Islet precursor cell (in vitro differentiated cells): ENCODE data around the gene CTSW.
A peak's percentile ranks its signal among the peaks of the same experiment; 100 is the strongest.
"Not testable (repeated sequence)": the region's sequence is repeated elsewhere in the genome, so short reads cannot be mapped to it uniquely, and the experiment has no call there.

ENCODE experiments used
- DNase-seq: peaks from one replicate; pipeline ENCODE4 v3.0.0-alpha.2; 2018

CTSW gene, protein sequence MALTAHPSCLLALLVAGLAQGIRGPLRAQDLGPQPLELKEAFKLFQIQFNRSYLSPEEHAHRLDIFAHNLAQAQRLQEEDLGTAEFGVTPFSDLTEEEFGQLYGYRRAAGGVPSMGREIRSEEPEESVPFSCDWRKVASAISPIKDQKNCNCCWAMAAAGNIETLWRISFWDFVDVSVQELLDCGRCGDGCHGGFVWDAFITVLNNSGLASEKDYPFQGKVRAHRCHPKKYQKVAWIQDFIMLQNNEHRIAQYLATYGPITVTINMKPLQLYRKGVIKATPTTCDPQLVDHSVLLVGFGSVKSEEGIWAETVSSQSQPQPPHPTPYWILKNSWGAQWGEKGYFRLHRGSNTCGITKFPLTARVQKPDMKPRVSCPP

DNA sequence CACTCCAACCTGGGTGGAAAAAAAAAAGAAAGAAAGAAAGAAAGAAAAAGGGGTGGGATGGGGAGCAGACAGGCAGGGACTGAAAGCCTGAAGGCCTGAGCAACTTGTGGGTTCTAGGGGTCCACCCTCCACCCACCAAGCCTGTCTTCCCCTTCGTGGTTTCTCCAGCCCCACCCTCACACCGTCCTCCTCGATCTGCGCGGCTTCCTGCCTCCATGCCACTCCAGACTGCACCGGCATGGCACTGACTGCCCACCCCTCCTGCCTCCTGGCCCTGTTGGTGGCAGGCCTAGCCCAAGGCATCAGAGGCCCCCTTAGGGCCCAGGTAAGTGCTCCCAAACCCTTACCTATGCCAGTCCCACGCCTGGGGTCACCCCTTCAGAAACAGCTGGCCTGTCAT, at the start of gene CTSW:
Gene CTSW, plus strand, starts transcription at position 221 of the 400 bp plus-strand sequence. Its CDS starts 18 bp downstream, at position 239.
- no peak for DNase-seq

DNA sequence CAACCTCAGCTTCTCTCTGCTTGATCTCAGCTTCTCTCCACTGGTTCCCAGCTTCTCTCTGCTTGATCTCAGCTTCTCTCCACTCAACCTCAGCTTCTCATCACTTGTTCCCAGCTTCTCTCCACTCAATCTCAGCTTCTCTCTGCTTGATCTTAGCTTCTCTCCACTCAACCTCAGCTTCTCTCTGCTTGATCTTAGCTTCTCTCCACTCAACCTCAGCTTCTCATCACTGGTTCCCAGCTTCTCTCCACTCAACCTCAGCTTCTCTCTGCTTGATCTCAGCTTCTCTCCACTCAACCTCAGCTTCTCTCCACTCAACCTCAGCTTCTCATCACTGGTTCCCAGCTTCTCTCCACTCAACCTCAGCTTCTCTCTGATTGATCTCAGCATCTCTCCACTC, 47.4 kb upstream of the CTSW start:
- not testable (repeated sequence) for DNase-seq

DNA sequence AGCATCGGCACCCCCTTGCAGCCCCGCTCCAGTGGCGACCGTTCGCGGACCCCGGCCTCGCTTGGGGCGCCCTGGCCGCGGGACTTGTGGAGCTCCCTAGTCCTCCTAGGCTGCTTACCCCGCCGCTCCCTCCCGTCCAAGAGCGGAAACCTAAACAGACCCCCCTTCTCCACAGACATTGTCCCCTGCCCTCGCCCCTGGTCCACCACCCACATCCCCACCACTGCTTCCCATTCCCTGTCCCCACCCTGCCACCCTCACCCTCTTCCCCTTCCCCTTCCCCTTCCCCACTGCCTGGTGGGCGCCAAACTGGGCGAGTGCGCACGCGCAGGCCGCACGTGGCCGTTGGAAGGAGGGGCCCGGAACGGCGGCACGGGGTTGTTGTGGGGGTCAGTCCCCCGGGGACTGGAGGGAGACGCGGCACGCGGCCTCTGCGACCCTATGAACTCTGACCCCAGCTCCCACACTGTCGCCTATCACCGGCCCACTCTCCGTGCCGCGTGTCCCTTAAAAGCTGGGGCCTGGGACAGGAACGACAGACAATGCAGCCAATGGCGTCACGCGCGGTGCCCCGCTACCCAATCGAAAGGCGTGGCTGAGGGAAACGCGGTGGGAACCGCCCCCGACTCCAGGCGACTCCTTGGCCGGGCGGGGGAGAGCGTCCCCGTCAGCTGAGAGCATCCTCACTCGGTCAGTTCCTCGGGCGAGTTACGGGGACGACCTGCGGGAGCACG, 46.2 kb upstream of the CTSW start, which contains the start of gene SNX32:
Gene SNX32, plus strand, starts transcription at position 667 of the 734 bp plus-strand sequence. CDS start 103 bp downstream, outside the sequence.
- DNase-seq, result peak; percentile 97

DNA sequence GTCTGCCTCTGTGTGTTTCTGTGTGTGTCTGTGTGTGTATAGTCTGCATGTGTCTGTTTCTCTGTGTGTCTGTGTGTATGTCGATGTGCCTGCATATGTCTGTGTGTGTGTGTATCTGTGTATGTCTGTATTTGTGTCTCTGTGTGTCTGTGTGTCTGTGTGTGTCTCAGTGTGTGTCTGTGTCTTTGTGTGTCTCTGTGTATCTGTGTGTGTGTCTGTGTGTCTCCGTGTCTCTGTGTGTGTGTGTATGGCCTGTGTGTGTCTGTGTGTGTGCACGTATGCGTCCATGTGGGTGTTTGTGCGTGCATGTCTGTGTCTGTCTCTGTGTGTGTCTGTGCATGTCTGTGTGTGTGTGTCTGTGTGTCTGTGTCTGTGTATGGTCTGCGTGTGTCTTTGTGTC, 45.4 kb upstream of the CTSW start:
- no peak for DNase-seq

DNA sequence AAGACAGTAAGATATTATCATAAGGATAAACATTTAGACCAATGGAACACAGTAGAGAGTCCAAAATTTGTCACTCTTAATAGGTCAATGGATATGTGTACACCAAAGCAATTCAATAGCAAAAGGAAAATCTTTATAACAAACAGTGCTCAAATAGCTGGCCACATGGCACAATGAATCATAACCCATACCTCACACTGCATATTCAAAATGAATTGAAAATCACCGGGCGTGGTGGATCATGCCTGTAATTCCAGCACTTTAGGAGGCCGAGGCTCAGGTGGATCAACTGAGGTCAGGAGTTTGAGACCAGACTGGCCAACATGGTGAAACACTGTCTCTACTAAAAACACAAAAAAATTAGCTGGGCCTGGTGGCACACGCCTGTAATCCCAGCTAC, 37.5 kb upstream of the CTSW start:
- DNase-seq, result no peak

DNA sequence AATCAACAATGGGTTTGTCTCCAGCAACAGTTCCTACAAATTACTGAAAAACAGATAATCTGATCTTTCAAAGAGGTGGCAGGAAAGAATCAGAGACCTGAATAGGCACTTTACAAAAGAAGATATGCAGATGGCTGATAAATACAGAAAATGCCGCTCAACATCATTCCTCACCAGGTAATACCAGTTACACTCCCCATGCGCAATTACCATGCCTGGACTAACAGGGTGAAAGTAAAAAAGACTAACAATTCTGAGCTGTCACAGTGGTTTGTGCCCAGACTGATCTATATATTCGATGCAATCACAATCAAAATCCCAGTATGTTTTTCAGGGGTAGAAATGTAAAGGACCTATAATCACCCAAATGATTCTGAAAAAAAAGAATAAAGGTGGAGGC, 35.8 kb upstream of the CTSW start:
- no peak for DNase-seq

DNA sequence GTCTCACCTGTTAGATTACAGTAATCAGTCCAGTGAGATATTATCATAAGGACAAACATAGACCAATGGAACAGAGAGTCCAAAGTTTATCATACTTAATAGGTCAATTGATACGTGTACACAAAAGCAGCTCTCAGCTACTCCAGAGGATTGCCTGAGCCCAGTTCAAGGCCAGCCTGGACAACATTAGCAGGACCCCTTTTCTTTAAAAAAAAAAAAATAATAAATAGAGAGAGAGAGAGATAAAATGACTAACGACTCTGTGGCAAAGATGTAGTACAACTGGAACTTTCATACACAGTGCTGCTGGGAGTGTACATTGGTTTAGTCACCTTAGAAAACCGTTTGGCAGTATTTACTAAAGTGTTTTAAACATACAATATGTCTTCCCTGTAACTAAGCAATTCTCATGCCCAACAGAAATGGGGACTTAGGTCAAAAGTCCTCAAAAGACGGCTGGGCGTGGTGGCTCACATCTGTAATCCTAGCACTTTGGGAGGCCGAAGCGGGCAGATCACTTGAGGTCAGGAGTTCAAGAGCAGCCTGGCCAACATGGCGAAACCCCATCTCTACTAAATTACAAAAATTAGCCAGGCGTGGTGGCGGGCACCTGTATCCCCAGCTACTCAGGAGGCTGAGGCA, 35.3 kb upstream of the CTSW start:
- no peak for DNase-seq

DNA sequence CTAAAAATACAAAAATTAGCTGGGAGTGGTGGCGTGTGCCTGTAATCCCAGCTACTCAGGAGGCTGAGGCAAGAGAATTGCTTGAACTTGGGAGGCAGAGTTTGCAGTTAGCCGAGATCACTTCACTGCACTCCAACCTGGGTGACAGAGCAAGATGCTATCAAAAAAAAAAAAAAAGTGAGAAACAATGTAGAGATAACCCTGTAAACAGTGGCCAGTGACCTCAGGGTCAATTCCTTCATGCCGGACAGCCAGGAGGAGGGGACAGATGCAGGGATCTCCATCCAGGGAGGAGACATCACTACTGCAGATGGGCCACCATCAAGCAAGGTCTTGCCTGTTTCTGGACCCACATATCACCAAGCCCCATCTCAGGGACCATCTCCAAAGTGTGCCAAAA, 31.9 kb upstream of the CTSW start:
- DNase-seq, result peak; percentile 32

DNA sequence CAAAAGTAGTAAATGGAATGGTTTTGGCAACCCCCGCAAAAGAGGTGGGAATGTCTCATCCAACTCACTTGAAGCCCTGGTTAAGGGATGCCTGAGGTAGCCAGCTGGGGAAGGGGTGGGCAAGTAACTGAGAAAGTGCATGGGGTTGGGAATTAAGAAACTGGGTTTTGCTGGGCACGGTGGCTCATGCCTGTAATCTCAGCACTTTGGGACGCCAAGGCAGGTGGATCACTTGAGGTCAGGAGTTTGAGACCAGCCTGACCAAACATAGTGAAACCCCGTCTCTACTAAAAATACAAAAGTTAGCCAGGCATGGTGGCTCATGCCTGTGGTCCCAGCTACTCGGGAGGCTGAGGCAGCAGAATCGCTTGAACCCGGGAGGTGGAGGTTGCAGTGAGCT, 30.9 kb upstream of the CTSW start:
- not testable (repeated sequence) for DNase-seq

DNA sequence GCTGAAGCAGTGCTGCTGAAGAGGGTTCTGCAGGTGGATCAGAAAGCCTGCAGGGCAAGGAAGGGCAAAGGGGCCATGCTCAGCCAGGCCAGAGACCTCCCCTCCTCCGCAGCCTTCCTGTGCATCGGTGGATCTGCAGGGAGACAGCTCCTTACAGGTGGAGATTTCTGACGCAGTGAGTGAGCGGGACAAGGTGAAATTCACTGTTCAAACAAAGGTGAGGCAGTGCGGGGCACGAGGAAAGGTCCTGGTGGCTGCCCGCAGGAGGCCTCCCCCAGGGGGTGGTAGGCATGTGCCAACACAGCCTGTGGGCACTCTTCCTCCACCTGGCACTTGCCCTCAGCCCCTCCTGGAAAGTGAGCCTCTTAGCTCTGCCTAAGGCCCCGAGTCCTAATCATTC, 30.3 kb upstream of the CTSW start:
- peak; percentile 73 for DNase-seq

DNA sequence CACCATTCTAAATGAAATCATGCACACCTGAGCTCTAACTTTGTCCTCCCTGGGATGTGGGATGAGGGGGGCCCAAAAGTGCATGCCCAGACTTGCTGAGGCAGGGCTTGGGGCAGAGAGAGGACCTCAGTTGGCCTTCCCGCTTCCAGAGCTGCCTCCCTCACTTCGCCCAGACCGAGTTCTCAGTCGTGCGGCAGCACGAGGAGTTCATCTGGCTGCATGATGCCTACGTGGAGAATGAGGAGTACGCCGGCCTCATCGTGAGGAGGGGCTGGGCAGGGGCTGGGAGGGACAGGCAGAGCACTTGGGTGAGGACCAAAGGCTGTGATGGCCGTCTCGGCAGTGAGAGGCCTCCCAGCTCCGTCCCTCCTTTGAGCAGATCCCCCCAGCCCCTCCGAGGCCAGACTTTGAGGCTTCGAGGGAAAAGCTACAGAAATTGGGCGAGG, 29.8 kb upstream of the CTSW start:
- peak; percentile 70 for DNase-seq

DNA sequence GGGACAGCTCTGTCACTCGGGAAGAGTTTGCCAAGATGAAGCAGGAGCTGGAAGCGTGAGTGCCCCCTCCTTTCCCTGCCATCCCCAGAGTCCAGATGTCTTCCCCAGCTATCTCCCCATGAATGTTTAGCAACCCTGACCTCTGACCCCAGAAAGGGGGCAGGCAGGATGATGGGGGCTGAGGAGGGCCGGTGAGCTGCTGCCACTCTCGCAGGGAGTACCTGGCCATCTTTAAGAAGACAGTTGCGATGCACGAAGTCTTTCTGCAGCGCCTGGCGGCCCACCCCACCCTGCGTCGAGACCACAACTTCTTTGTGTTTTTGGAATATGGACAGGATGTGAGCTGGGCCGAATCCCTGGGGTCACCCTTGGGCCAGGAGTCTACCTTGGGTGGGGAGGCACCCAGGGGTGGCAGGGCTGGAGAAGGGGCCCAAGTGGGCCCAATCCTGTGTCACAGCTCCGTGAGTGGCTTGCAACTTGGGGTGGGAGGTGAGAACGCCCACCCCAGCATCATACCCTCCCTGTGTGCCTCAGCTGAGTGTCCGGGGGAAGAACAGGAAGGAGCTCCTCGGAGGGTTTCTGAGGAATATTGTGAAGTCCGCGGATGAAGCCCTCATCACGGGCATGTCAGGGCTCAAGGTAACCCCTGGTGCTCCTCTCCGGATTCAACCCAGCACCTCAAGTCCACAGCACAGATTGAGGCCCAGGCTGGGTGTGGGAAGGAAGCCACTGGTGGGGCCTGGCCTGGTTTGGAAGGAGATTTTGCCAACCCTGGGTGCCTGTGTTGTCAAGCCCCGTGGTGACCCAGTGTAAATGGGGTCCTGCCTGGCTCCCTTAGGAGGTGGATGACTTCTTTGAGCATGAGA, 29.2 kb upstream of the CTSW start:
- DNase-seq, result peak; percentile 56

DNA sequence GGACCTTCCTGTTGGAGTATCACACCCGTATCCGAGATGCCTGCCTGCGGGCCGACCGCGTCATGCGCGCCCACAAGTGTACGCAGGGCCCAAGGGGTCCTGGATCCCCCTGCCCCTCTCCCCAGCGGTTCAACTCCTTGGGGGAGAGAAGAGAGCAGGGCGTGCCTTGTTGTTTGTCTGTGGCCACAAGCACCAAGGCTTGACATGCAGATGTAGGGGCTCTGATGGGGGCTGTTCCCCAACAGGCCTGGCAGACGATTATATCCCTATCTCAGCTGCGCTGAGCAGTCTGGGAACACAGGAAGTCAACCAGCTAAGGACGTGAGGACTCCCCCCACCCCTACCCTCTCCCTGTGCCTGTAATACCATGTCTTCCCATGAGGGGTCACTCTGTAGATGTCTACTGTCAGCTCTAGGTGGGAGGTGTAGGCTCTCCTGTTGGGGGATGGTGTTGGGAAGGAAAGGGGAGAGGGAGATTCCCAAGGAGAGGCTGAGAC, 28.5 kb upstream of the CTSW start:
- DNase-seq, result peak; percentile 86

DNA sequence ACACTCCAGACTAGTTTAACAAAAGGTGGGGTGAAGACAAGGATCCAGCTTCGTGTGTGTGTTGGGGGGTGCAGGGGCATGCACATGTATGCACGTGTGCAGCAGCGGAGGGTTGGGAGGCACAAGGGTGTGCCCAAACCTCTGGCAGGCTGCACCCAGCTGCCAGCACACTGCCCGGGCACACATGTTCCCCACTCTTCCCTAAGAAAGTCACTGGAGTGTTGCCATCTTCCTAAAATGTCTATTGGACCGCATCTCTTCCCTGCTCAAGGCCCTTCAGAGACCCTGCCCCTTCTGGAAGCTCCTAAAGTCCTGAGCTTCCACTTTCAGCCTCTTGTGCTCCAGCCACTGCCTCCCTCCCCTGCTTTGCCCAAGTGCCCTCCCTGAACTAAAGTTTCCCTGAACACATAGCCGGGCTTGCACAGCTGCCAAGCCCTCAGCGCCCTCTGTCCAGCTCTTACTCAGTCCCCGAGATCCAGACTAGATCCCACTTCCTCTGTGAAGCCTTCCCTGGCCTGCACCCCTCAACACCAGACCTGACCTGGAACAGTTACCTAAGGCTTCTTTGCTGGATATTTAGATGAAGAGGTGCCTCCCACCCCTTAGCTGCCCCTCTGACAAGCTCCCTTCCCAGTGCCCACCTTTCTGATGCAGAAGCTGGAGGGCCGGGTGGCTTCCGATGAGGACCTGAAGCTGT, 27.7 kb upstream of the CTSW start:
- peak; percentile 49 for DNase-seq

DNA sequence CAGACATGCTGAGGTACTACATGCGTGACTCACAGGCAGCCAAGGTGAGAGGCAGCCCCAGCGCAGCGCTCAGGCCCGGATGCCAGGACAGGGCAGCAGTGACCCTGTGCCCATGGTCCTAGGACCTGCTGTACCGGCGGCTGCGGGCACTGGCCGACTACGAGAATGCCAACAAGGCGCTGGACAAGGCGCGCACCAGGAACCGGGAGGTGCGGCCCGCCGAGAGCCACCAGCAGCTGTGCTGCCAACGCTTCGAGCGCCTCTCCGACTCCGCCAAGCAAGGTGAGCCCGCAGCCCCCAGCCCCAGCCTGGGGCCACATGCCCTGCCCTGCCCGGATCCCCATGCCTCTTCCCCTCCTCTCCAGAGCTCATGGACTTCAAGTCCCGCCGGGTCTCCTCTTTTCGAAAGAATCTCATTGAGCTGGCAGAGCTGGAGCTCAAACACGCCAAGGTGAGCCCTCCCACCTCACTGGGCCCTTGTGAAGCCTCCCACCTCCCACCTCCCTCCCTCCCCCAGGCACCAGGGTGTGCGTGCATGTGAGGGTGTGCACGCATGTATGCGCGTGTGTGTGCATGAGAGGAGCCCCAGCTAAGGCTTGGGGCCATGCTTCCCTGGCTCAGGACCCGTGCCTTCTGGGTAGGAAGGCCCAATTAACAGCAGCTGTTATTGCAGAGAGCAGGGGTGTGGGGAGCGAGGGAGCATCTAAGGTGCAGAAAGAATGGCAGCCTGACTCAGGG, 27.0 kb upstream of the CTSW start:
- DNase-seq, result peak; percentile 51

DNA sequence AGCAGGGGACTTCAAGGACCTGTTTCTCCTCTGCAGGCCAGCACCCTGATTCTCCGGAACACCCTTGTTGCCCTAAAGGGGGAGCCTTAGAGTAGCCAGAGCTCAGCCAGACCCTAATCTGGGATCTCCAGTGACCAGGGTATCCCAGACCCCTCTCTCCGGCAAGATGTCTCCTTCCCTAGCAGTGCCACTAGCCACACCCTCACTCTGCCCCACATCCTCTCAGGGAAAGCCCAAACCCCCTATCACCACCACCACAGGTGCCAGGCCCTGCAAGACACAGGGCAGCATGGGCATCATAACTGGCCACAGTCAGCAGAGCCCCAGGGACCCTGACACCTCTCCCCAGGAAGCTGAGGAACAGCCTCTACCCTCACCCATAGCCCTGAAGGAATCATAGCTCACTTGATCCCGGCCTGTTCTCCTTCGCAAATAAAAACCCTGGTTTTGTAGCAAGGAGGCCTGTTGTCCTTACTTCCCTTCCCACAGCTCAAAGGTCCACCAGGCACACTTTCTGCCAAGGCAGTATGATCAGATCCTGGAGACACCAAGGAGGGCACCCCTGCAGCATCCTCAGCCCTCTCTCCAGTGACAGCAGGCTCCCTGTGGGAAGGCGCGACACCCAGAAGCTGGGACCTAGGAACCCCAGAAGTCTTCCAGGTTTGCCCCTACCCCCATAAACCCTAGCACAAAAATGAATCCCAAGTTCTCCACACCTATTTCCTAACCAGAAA, 26.2 kb upstream of the CTSW start:
- DNase-seq, result peak; percentile 43

DNA sequence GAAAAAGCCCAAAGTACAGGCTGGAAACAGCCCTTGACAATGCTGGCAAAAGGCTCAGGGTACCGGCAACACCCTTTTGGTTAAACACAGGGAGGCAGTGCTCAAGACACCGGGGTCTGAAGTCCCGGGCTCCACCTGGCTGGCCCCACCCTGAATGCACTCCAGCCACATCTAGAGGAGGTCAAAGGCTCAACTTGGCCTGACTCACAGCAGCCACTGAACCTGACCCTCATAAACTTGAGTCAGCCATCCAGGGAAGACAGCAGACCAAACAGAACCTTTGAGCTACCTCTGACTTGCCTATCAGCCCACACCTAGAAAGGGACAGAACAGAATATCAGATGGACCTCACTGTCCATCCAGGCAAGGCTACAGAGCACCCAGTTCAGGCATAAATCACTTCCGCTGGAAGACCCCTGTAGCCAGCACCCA, 25.5 kb upstream of the CTSW start:
- peak; percentile 35 for DNase-seq

DNA sequence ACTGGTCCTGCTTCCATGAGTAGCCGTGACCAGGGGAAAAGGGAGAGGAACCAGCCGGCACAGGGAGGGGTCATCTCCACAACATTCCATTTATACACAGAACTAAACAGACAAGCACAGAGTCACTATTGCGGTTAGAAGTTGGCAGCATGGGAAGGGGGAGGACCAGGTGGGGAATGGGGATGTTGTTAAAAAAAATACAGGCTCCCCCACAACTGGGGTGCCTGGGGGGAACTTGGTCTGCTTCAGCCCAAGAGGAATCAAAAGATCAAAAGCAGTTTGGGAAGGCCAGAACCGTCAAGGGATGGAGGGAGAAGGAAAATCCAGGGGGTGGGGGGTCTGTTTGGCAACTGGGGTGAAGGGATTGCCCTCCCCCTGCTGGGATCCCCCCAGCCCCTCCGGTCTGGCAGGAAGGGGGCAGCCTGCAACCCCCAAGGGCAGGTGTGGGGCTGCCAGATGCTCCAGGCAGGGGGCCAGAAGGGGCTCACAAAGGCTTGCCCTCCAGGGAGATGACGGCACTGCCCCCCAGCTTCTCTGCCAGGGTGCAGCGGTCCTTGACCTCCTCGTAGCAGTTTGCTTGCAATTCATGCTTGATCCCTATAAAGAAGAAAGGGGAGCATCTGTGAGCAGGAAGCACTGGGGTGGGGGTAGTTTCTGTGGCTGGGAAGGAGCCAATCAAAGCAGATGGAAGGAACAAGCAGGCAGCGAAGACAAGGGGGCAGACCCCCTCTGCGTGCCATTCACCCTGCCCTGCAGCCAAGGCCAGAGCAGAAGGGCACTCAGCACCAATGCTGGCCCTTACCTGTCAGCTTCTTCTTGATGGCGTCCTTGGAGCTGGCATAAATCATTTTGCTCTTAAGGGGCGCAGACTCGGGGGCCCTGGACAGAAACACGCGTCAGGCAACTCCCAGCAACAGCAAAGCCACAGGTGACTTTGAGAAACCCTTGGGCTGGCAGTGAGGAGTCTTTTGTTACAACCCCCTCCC, 24.5 kb upstream of the CTSW start:
- DNase-seq, result peak; percentile 18

DNA sequence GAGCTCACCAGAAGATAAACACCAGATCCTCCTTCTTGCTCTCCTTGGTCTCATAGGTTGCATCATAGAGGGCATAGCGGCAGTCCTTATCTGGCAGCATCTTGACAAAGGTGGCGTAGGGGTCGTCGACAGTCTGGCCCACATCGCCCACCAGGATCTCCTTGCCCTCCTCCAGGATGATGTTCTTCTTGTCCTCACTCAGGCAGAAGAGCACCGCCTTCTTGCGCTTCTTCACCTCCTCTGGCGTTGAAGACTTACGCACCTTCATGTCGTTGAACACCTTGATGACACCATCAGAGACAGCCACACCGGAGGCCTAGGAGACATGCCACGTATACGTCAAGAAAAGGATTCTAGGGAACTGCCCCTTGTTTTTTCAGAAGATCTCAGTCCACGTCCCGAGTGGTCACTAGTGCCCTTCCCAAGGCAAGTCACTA, 23.7 kb upstream of the CTSW start:
- no peak for DNase-seq
